Mammary microvascular endothelial cell (primary cell): Measurements from ENCODE around the gene OR12D1. TPM values are rescaled to one million over a fixed set of nuclear protein-coding genes. Genes with fewer than 3 reads are reported as not detected.

ENCODE experiments used
- total RNA-seq: library from RNA; depleted of rRNA; stranded (reverse); fragments of >200 nt; gene quantifications from 2 replicates; pipeline ENCODE4 v1.2.3, GENCODE V29; 2015

Gene OR12D1
- not detected in 2 replicates for total RNA-seq

DNA sequence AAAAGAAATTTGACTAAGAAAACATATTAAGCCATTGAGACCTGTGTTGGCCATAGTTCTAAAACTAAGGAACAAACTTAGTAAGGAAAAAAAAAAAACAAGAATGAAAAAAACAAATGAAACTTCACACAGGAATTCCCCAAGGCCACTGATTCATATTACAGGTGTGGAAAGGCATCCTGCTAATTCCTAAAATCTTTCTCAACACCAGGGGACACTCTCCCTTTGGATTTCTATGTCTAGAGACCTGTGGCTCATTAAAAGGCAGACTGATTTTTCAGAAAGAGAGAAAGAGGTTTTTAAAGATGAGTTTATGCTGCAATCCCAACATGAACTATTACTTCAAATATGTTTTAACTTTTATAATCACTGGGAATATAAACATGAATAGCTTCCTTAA, at the start of gene OR12D1:
Gene OR12D1, plus strand, starts transcription at position 341 of the 400 bp plus-strand sequence.

GRCh38 chr6:29368765-29369164, 46.0 kb upstream of the OR12D1 start, which contains the start of gene OR5V1:
Gene OR5V1, minus strand, starts transcription at chr6:29368865. Its CDS starts 12,670 bp downstream, at chr6:29356195.

GRCh38 chr6:29375191-29375590, 39.5 kb upstream of the OR12D1 start, which contains the start of gene OR12D3:
Gene OR12D3, minus strand, starts transcription at chr6:29375291. Its CDS starts 4 bp downstream, at chr6:29375287.

DNA sequence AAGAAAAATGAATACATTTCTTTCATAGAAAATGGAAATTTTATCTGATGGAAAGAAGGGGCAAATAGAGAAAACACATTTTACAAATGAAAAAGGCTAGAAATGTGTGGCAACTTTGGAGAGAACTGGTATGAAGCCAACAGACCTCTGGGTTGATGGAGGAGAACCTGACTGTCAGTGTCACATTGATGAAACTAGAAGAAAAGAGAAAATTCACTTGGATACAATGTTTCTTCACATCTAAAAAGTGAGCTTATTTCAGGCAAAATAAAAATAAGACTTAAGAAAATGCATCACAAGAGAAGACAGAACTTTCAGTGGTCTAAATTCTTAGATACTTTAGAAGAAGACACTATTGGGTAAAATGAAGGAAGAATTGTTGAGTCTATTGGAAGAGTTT, 19.4 kb upstream of the OR12D1 start, which contains the start of gene OR12D2:
Gene OR12D2, plus strand, starts transcription at position 301 of the 400 bp plus-strand sequence. CDS start 1,069 bp downstream, outside the sequence.

DNA sequence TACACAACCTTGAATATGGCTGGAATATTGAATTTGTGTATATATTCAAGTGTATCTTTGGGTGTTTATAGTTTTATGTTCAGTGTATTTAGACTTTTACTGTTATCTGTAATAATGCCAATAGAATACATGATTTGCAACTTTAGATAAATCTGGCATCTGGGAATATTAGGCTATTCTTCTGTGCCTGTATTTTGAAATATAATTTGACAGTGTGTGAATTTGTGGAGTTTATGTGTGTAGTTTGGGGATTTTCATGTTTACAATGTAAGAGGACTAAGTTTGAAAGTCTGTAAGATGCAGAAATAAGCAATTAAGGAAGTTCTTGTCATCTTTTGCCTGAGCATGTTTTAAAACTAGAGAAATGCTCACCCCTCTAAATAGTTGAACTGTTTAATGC, 24.3 kb downstream of the OR12D1 start, which contains the start of gene OR10C1:
Gene OR10C1, plus strand, starts transcription at position 301 of the 400 bp plus-strand sequence. CDS start 710 bp downstream, outside the sequence.

DNA sequence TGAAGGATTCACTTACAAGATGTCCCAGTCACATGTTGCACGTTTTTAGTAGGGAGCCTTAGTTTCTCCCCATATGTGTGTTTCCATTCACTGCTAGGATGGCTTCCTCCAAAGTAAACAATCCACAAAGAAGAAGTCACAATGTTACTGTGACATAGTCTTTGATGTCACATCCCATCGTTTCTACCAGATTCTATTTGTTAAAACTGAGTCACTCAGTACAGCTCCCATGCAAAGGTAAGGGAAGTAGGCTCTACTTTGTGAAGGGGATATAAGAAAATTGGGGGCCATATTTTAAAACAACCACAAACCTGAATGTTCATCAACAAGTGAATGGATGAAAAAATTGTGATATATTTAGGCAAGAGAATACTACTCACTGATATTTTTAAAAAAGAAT, 42.2 kb downstream of the OR12D1 start, which contains the start of the genes OR11A1 and OR2H1:
Gene OR11A1, minus strand, starts transcription at position 101 of the 400 bp plus-strand sequence. CDS start 29,430 bp downstream, outside the sequence.
Gene OR2H1, plus strand, starts transcription at position 185 of the 400 bp plus-strand sequence. CDS start 4,615 bp downstream, outside the sequence.

Other genes with a start within 250 kb of the OR12D1 start
- gene OR2J2, start 244.0 kb upstream of the OR12D1 start, total RNA-seq: not detected in 2 replicates
- gene OR14J1, start 113.2 kb upstream of the OR12D1 start, total RNA-seq: not detected in 2 replicates
- gene OR5V1, start 46.1 kb upstream of the OR12D1 start, total RNA-seq: not detected in 2 replicates
- gene OR12D3, start 39.6 kb upstream of the OR12D1 start, total RNA-seq: not detected in 2 replicates
- not detected in 2 replicates for gene OR12D2, start 19.3 kb upstream of the OR12D1 start, total RNA-seq
- not detected in 2 replicates for gene OR10C1, start 24.4 kb downstream of the OR12D1 start, total RNA-seq
- gene OR11A1, start 42.1 kb downstream of the OR12D1 start, total RNA-seq: not detected in 2 replicates
- not detected in 2 replicates for gene OR2H1, start 42.2 kb downstream of the OR12D1 start, total RNA-seq
- gene MAS1L, start 73.0 kb downstream of the OR12D1 start, total RNA-seq: not detected in 2 replicates
- 23.4 and 24.5 TPM in 2 replicates for gene UBD, start 144.8 kb downstream of the OR12D1 start, total RNA-seq
- gene OR2H2, start 170.2 kb downstream of the OR12D1 start, total RNA-seq: not detected in 2 replicates
- 0.74 and 1.7 TPM in 2 replicates for gene GABBR1, start 218.3 kb downstream of the OR12D1 start, total RNA-seq
- not detected in 2 replicates for gene MOG, start 242.2 kb downstream of the OR12D1 start, total RNA-seq